IPS DF 4.7 (cell line): ENCODE measurements around the gene DOCK2.

Source experiments
- DNase-seq: peaks from one replicate; pipeline ENCODE4 v3.0.0-alpha.2; 2013; ENCODE audit warnings: low spot score; ENCODE audit errors: extremely low read depth

The DOCK2 gene

GRCh38 chr5:170111088-170111785 is 474.2 kb downstream of the DOCK2 start:
- no peak for DNase-seq

- DNase-seq, result no peak
Measured at GRCh38 chr5:170112876-170113521, 475.9 kb downstream of the DOCK2 start.

- DNase-seq, result no peak
Measured at GRCh38 chr5:170113522-170113900, 476.4 kb downstream of the DOCK2 start.

- DNase-seq, result no peak
Measured at GRCh38 chr5:170114271-170114670, 477.2 kb downstream of the DOCK2 start.

- no peak for DNase-seq
Measured at GRCh38 chr5:170115925-170116324, 478.9 kb downstream of the DOCK2 start.

DNA sequence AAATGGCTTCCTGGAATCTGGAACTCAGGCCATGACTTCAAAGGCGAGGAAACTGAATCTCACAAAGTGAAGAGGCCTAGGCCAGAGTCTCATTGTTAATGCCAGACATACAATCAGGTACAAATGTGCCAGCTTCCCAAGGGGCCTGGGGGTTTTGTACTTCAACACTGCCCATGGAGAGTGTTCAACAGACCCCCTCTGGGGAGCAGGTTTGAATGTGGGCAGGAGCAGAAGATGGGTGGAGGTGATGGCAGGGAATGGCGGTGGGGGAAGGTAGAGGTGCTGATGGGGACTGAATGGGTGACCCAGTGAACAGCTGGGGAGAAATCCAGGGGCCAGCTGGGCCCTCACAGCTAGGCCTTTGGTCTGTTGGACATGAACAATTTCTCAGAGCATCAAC is 480.7 kb downstream of the DOCK2 start:
- DNase-seq, result no peak

DNA sequence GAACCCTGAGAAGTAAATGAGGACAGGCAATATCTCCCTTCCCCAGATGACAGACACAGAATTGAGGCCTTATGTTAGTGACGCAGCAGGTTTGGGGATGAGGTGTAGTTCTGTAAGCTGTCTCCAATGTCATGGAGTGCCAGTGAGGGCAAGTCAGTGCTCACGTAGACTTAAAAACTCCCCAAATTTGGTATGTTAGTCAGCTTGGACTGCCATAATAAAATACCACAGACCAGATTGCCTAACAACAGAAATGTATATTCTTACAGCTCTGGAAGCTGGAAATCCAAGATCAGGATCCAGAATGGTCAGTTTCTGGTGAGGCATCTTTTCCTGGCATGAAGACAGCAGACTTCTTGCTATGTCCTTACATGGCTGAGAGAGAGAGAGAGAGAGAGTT is 483.5 kb downstream of the DOCK2 start:
- no peak for DNase-seq

DNA sequence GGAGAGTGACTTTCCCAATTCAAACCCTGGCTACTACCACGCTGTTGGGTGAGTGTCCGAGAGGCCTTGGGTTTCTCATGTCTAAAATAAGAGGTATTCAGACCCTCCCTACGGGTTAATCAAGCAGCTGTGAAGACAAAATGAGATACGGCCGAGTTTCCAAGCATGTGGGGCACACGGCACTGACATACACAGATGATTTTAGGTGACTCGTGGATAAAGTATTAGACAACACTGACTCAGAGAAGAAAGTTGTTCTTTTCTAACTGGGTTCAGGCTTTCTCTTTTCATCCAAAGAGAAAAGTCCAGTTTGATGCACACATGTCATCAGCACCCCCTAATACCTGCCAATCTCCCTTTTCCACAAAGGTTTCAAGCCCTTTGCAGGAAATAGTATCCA is 484.2 kb downstream of the DOCK2 start:
- no peak for DNase-seq

DNA sequence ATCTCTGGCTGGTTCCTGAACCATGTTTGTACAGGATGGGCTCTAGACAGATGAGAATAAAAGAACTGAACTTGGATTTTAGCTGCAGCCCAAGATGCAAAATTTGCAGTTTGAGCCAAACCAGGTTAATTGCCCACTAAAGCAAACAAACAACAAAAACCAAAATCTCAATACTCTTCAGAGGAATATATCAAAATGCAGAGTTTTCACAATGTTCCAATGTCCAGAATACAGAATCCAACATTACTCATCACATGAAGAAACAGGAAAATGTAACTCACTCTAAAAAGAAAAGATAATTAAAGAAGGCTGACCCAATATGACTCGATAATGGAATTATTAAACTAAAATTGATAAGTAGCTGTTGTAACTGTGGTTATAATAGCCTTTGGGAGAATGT is 489.0 kb downstream of the DOCK2 start:
- DNase-seq, result no peak

GRCh38 chr5:170126626-170127025 is 489.6 kb downstream of the DOCK2 start:
- DNase-seq, result no peak

DNA sequence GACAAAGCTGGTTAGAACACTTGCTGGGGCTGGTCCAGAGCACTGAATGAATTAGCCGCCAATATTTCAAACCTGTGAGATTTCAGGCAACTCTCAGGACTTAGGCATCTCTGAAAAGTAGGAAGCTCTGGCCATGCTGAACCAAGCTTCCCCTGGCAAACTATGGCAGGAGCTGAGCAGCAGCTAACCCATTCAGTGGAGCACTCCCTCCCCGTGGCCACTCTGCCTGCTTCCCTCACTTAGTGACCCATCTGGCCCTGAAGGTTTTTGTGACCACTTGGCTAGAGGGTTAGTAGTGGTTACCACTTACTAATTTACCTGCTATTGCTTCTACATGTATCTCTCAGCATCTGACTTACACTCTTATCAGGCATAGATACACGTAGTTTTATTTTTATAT is 494.2 kb downstream of the DOCK2 start:
- no peak for DNase-seq

DNA sequence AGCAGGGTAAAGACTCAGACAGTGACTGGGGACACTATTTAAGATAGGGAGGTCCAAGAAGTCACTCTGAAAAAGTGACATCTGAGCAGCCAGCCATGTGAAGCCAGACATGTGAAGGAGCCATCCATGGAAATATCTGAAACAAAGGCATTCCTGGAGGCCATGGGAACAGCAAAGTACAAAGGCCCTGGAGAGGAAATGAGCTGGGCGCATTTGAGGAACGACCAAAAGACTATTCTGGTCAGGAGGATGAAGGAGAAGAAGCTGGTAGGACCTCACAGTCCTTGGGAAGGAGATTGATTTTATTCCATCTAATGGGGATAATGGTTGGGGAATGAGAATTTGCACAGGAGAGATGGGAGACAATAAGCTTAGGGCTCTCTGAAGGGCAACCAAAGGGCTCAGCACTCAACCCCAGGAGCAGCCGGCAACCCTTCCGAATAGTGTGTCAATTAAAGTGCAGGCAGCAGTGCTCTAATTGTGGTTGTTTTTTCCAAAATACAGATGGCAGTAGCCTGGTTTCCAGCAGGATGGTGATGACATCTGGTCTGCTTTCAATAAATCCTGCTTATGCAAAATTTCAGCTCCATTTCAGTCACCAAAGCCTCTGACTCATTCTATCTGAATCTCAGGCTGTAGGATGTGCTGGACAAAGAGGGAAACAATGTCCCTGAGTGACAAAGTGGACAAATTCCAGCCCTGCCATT is 495.3 kb downstream of the DOCK2 start:
- no peak for DNase-seq
